ENCODE measurements around the gene CD300LD.

DNA sequence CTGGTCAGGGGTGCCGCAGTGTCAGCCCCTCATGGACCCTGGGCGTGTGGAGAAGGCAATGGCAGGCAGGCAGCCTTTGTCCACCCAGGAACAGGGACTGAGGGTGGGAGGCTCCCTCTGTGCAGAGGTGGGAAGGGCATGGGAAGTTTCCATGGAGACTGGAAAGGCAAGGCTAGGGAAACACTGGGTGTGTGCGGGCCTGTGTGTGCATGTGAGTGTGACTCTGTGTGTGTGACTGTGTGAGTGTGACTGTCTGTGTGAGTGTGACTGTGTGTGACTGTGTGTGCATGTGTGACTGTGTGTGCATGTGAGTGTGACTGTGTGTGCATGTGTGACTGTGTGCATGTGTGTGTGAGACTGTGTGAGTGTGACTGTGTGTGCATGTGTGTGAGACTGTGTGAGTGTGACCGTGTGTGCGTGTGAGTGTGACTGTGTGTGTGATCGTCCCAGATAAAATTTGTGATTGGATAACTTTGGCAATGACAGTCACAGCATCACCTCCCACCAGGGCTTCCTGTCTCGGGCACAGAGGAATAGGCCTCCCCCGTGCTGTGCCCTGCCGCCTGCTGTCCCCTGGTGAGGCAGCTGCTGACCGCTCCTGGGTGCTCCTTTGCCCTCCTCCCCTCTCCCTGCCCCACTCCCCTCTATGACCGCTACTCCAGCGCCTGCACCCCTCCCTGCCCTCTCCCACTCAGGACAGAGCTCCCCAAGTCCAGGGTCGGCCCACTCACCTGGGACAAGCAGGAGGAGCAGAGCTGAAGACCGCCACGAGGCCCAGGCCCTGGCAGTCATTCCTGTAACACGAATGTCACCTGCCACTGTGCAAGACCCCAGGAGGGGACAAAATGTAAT is 46.9 kb downstream of the CD300LD start:
- TF ChIP-seq, protein P1, sequence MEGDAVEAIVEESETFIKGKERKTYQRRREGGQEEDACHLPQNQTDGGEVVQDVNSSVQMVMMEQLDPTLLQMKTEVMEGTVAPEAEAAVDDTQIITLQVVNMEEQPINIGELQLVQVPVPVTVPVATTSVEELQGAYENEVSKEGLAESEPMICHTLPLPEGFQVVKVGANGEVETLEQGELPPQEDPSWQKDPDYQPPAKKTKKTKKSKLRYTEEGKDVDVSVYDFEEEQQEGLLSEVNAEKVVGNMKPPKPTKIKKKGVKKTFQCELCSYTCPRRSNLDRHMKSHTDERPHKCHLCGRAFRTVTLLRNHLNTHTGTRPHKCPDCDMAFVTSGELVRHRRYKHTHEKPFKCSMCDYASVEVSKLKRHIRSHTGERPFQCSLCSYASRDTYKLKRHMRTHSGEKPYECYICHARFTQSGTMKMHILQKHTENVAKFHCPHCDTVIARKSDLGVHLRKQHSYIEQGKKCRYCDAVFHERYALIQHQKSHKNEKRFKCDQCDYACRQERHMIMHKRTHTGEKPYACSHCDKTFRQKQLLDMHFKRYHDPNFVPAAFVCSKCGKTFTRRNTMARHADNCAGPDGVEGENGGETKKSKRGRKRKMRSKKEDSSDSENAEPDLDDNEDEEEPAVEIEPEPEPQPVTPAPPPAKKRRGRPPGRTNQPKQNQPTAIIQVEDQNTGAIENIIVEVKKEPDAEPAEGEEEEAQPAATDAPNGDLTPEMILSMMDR (IDR thresholded peaks at IDR 0.05; ENCODE audit: low read length) = no peak
- no peak for TF ChIP-seq EZH2 (IDR thresholded peaks at IDR 0.05; ENCODE audit: borderline replicate concordance, low read length)
